WTC11 (cell line): ENCODE data around the gene CEP120. TPM values are rescaled to one million over a fixed set of nuclear protein-coding genes. Genes with fewer than 3 reads are reported as not detected.

ENCODE experiments used
- ATF2 ChIP-seq: sonication (generic); formaldehyde crosslinking; IDR thresholded peaks from 2 replicates; pipeline ENCODE4 v1.8.1; 2022; ENCODE audit warnings: low read depth, missing genetic modification reagents, borderline replicate concordance
- ATF3 ChIP-seq: sonication (generic); formaldehyde crosslinking; conservative IDR thresholded peaks from 2 replicates; pipeline ENCODE4 v1.8.1; 2022; ENCODE audit warnings: mild to moderate bottlenecking, missing genetic modification reagents
- ATF6 ChIP-seq: sonication (generic); formaldehyde crosslinking; IDR thresholded peaks from 2 replicates; pipeline ENCODE4 v1.8.1; 2023; ENCODE audit warnings: mild to moderate bottlenecking, missing genetic modification reagents
- CTCF ChIP-seq: fragments of 200-600 bp; IDR thresholded peaks from 2 replicates; pipeline ENCODE4 v1.8.0; 2022; ENCODE audit warnings: antibody characterized with exemption
- E2F1 ChIP-seq: sonication (generic); formaldehyde crosslinking; IDR thresholded peaks from 2 replicates; pipeline ENCODE4 v1.8.0; 2022; ENCODE audit warnings: mild to moderate bottlenecking, missing genetic modification reagents
- ERG ChIP-seq: fragments of 250-450 bp; sonication (Bioruptor Pico); IDR thresholded peaks from 2 replicates; pipeline ENCODE4 v1.8.0; 2021; ENCODE audit warnings: mild to moderate bottlenecking
- FOXK1 ChIP-seq: sonication (generic); formaldehyde crosslinking; IDR thresholded peaks from 2 replicates; pipeline ENCODE4 v1.8.0; 2022; ENCODE audit warnings: mild to moderate bottlenecking, moderate library complexity, missing genetic modification reagents
- FOXP1 ChIP-seq: sonication (generic); formaldehyde crosslinking; IDR thresholded peaks from 2 replicates; pipeline ENCODE4 v1.8.0; 2022; ENCODE audit warnings: missing genetic modification reagents, mild to moderate bottlenecking, moderate library complexity, borderline replicate concordance
- HMGA2 ChIP-seq: fragments of 250-450 bp; sonication (Bioruptor Pico); IDR thresholded peaks from 2 replicates; pipeline ENCODE4 v1.4.0; 2021; ENCODE audit warnings: mild to moderate bottlenecking, moderate library complexity
- HMGXB4 ChIP-seq: sonication (generic); formaldehyde crosslinking; IDR thresholded peaks from 2 replicates; pipeline ENCODE4 v1.8.1; 2023; ENCODE audit warnings: mild to moderate bottlenecking, moderate library complexity, missing genetic modification reagents
- IRF2 ChIP-seq: sonication (generic); formaldehyde crosslinking; IDR thresholded peaks from 2 replicates; pipeline ENCODE4 v1.8.0; 2022; ENCODE audit warnings: low read depth, missing genetic modification reagents, borderline replicate concordance
- JUN ChIP-seq: sonication (generic); formaldehyde crosslinking; IDR thresholded peaks from 2 replicates; pipeline ENCODE4 v1.8.0; 2023; ENCODE audit warnings: mild to moderate bottlenecking, missing genetic modification reagents
- MXD4 ChIP-seq: fragments of 250-450 bp; sonication (Bioruptor Pico); IDR thresholded peaks from 2 replicates; pipeline ENCODE4 v1.8.0; 2021; ENCODE audit warnings: mild to moderate bottlenecking, moderate library complexity, borderline replicate concordance
- RORB ChIP-seq: fragments of 250-450 bp; sonication (Bioruptor Pico); IDR thresholded peaks from 2 replicates; pipeline ENCODE4 v1.9.0; 2021; ENCODE audit warnings: mild to moderate bottlenecking
- SMAD3 ChIP-seq: sonication (generic); formaldehyde crosslinking; IDR thresholded peaks from 2 replicates; pipeline ENCODE4 v1.8.0; 2022; ENCODE audit warnings: missing genetic modification reagents, mild to moderate bottlenecking, borderline replicate concordance
- USF2 ChIP-seq: sonication (generic); formaldehyde crosslinking; IDR thresholded peaks from 2 replicates; pipeline ENCODE4 v1.8.1; 2023; ENCODE audit warnings: mild to moderate bottlenecking, missing genetic modification reagents, moderate library complexity
- ZBTB43 ChIP-seq: sonication (generic); formaldehyde crosslinking; IDR thresholded peaks from 2 replicates; pipeline ENCODE4 v1.8.1; 2023; ENCODE audit warnings: mild to moderate bottlenecking, missing genetic modification reagents
- ZMAT4 ChIP-seq: fragments of 250-450 bp; sonication (Bioruptor Pico); IDR thresholded peaks from 2 replicates; pipeline ENCODE4 v1.9.0; 2021; ENCODE audit warnings: mild to moderate bottlenecking
- ZNF532 ChIP-seq: fragments of 250-450 bp; sonication (Bioruptor Pico); IDR thresholded peaks from 2 replicates; pipeline ENCODE4 v1.9.0; 2021; ENCODE audit warnings: mild to moderate bottlenecking, borderline replicate concordance
- total RNA-seq: library from RNA; stranded (reverse); gene quantifications from 3 replicates; pipeline ENCODE4 v1.2.3, GENCODE V29; 2021

CEP120 gene
- total RNA-seq, 1 experiment from 2014 or later = 15.2 TPM

- TF ChIP-seq USF2 (CRISPR knock-in tag) = peak; percentile 78
- TF ChIP-seq ERG = no peak
- TF ChIP-seq FOXK1 = peak; percentile 77; the same call in 1 of the 2 replicates
- TF ChIP-seq HMGXB4 (CRISPR knock-in tag) = peak; percentile 65; the same call in 1 of the 2 replicates
- no peak for TF ChIP-seq SMAD3
- peak; percentile 30; the same call in 1 of the 2 replicates for TF ChIP-seq ZBTB43 (CRISPR knock-in tag)
- TF ChIP-seq RORB (CRISPR knock-in tag) = no peak
- TF ChIP-seq FOXP1 = peak; percentile 56; the same call in 1 of the 2 replicates
- TF ChIP-seq ZMAT4 = no peak
- TF ChIP-seq IRF2 (CRISPR knock-in tag) = no peak
- TF ChIP-seq ATF3 (CRISPR knock-in tag) = no peak
- TF ChIP-seq JUN (CRISPR knock-in tag) = no peak
- TF ChIP-seq HMGA2 (CRISPR knock-in tag) = peak; percentile 33; the same call in 1 of the 2 replicates
- no peak for TF ChIP-seq ATF6
- TF ChIP-seq ATF2 (CRISPR knock-in tag) = no peak
- TF ChIP-seq CTCF = peak; percentile 52; the same call in 1 of the 2 replicates
- TF ChIP-seq E2F1 (CRISPR knock-in tag) = no peak
- TF ChIP-seq ZNF532 (CRISPR knock-in tag) = no peak
- no peak for TF ChIP-seq MXD4 (CRISPR knock-in tag)
Observed at GRCh38 chr5:123423278-123424149, at the start of gene CEP120 (continued).
